Spleen (tissue), 7 donors: ENCODE results near the gene OTULIN.

ENCODE experiments used
- POLR2A ChIP-seq, 3 donors: fragments of 450-650 bp; IDR thresholded peaks; one replicate each; pipeline ENCODE4 v1.5.1; 2017; ENCODE audit warnings: antibody characterized with exemption in 3 of 3, mild to moderate bottlenecking in 1 of 3
- TF ChIP-seq, protein P1 (sequence below), 11 experiments: fragments of 200-600 bp in 7 of 11; fragments of 450-650 bp in 4 of 11; sonication (generic) in 4 of 11; IDR thresholded peaks in 8 of 11; conservative IDR thresholded peaks in 3 of 11; 1 replicate in 7 of 11; 2 replicates in 4 of 11; pipeline versions ENCODE4 v1.4.0 to v1.8.0; 2016 to 2021; ENCODE audit warnings: antibody characterized with exemption in 11 of 11, inconsistent platforms in 4 of 11, mild to moderate bottlenecking in 1 of 11
- donor health status: DM: no; HTN: no; CAD: no; lungs with moderate emphysema.
- donor health status: DM: no; HTN: no; CAD: no.
- donor health status: DM: no; HTN: no; CAD: no.

GRCh38 chr5:14700478-14701436, 36.2 kb downstream of the OTULIN start:
- TF ChIP-seq, protein P1, sequence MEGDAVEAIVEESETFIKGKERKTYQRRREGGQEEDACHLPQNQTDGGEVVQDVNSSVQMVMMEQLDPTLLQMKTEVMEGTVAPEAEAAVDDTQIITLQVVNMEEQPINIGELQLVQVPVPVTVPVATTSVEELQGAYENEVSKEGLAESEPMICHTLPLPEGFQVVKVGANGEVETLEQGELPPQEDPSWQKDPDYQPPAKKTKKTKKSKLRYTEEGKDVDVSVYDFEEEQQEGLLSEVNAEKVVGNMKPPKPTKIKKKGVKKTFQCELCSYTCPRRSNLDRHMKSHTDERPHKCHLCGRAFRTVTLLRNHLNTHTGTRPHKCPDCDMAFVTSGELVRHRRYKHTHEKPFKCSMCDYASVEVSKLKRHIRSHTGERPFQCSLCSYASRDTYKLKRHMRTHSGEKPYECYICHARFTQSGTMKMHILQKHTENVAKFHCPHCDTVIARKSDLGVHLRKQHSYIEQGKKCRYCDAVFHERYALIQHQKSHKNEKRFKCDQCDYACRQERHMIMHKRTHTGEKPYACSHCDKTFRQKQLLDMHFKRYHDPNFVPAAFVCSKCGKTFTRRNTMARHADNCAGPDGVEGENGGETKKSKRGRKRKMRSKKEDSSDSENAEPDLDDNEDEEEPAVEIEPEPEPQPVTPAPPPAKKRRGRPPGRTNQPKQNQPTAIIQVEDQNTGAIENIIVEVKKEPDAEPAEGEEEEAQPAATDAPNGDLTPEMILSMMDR (IDR thresholded peaks at IDR 0.05 in 8 of 11, conservative IDR thresholded peaks at IDR 0.05 in 3 of 11): no peak
- no peak for TF ChIP-seq POLR2A (IDR thresholded peaks at IDR 0.05)
